Stimulated activated CD8-positive, alpha-beta memory T cell treated with anti-CD3 and anti-CD28 coated beads, Interleukin-15, amount 100 ng/mL, for 1 hour (primary cell): ENCODE data around the gene YIF1B.
"Not testable (repeated sequence)": the region's sequence is repeated elsewhere in the genome, so short reads cannot be mapped to it uniquely, and the experiment has no call there.

Source experiments
- DNase-seq: peaks from one replicate; pipeline ENCODE4 v3.0.0-alpha.2; 2020; ENCODE audit warnings: low read depth

YIF1B gene

DNA sequence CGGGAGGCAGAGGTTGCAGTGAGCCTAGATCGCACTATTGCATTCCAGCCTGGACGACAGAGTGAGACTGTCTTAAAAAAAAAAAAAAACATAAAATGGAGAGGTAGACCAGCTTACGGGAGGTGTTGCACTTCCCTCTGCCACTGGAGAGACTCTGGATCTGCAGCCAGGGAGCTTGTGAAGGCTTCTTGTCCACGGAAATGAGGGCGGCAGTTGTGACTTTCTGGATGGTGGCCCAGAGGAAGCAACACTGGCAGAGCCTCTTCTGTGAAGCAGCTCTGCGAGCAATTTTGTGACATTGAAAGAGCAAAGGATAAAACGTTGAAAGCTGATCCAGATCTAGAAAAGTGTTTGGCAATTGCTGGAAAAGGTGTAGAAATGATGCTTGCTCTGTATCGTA, 41.0 kb downstream of the YIF1B start:
- DNase-seq = no peak

- DNase-seq = no peak
These were observed 42.2 kb downstream of the YIF1B start for GRCh38 chr19:38273499-38273898.

DNA sequence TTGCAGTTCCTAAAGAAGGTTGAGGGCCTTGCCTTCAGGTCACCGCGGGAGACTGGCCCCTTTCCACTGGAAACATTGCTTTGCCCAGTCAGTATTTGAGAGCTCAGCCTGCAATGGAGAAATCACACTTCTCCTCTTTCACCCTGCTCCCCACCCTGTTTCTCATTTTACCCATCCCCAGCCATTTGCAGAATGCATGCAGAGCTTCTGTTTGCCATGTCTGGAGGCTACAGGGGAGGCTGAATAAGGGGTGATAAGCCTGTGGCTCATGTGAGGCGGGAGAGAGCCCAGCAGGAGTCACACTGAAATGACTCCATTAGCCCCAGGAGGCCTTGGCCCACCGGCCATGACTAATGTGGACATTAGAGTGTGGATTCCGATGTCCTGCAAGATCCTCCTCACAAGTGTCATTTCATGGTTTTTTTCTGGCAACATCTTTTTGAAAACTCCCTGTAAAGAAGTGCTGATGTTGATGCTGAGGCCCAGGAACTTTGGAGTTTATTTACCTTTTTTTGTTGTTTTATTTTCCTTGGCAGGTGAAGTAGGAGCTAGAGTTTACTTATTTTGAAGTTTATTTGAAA, 45.1 kb downstream of the YIF1B start:
- DNase-seq = no peak

DNA sequence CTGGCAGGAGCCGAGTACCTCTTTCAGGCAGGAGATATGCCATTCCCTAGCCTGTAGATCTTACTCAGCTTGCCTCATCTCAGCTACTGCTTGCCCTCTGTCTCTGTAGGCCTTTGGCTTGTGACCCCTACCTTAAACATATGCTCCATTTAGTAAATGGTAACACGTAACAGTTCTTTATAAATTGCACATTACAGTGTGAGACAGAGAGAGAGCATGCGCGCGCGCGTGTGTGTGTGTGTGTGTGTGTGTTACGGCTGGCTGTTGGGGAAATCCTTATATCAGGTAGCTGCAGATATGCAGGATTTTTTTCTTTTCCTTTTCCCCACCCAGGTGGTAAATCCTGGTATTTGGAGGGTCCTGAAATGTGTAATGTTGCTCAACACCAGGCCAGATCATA, 47.2 kb downstream of the YIF1B start:
- no peak for DNase-seq

DNA sequence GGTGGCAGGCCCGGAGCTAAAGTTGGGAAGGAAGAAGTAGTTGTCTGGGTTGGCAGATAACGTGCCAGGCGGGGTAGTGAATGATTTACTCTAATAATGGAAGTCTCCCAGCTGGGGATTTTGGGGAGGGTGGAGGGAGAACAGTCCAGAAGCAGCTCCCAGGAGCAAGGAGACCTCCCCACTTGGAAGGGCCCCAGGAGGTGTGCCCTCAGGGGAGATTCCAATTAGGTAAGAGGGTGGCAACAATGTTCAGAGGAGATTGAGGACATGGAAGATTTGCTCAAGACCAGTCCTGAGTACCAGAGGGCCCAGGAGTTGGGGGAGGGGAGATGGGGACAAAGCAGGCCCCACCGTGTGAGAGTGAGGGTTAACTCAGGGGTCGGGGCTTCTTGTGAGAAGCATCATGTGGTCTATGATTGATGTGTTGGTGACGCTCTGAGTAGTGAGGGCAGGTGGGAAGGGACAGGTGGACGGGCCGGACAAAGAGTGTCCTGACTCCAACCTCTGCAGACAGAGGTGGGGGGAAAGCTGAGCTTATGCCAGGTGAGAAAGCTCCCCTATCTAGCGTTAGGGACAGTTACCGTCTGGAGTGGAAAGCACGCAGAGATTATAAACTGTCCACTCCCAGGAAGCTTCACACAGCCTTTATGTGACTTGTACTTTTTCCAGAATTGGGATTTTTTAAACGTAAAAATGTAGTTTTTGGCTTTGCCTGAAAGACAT, 47.8 kb downstream of the YIF1B start:
- no peak for DNase-seq

DNA sequence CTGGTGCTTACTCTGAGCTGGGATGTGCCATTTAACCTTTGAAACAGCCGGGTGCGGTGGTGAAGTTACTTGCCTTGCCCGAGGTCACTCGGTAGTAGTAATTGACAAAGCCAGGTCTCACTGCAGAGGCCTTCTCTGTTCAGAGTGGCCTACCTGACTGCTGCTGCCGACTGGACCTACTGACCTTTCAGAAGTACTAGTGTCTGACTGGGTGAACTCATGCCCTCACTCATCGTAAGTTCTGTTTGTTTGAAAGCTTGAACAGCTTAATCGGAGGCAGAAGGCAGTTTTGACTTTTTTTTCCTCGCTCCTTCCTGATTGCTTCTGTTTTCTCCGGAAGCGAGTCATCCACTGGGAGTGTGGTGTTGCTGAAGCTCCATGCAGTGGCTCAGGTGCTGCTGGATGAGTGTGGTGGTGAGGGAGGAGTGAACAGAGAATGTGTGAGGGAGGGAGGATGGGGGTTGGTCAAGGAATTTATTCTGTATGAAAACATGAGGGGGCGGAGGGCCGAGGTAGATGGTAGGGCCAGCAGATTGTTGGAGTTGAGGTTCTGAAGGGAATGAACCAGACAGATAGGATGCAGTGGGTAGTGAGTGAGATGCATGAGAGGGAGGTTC, 48.7 kb downstream of the YIF1B start:
- DNase-seq = no peak

GRCh38 chr19:38265921-38266429, 49.8 kb downstream of the YIF1B start:
- DNase-seq = no peak

GRCh38 chr19:38265213-38265861, 50.4 kb downstream of the YIF1B start:
- no peak for DNase-seq

GRCh38 chr19:38264486-38265212, 51.1 kb downstream of the YIF1B start, which contains the start of gene SPINT2:
TSS of gene SPINT2 (plus strand) at chr19:38264573. CDS start at chr19:38264893, 320 bp downstream.
- DNase-seq = no peak

- peak; percentile 48 for DNase-seq
These were observed 51.9 kb downstream of the YIF1B start for GRCh38 chr19:38263689-38264485.

DNA sequence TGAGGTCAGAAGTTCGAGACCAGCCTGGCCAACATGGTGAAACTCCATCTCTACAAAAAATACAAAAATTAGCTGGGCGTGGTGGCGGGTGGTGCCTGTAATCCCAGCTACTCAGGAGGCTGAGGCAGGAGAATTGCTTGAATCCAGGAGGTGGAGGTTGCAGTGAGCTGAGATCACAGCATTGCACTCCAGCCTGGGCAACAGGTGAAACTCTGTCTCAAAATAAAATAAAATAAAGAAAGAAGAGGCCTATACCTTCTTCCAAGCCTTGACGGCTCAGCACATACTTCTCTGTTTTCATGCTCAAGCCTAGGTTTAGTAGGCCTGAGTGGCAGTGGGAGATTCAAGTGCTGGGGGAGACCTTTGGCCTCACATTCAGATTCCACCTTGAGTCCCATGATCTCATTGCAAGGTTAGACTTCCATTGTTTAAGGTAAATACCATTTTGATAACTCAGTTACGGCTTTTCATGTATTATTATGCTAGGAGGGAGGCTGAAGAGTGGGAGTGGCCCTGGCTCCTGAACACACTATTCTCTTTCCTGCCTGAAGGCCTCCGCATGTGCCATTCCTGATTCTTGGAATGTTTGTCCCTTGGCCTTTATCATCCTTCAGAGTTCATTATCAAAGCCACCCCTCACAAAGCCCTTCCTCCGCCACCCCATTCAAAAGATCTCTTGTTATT, 53.0 kb downstream of the YIF1B start:
- no peak for DNase-seq

- DNase-seq = not testable (repeated sequence)
These were observed 53.8 kb downstream of the YIF1B start for GRCh38 chr19:38261942-38262341.

DNA sequence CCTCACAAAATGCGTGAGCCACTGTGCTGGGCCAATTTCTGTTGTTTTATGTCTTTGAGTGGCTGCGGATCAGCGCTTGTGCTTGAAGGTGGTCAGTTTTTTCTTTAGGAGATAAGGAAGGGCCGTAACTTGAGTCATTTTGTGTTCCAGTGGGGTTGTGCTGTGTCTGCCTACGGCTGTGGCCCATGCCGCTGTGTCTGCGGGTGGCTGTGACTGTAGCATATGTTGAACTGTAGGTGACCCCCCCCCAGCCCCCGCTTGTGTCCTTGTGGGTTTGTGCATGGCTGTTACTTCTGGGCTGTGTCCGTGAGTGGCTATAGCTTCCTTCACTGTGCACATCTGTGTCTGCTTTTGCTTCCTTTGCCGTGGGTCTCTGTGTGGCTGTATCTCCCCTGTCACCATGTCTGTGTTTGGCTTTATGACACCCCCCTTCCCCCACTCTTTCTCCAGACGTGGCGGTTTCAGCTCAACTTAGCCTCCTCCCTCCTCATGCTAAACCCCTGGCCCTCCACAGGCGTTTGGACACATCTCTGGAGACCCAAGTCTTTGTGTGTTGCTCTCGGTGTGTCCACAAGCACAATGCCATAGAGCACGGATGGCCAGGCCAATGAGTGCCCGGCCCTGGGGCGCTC, 60.2 kb downstream of the YIF1B start:
- DNase-seq = no peak

GRCh38 chr19:38253788-38254187, 62.0 kb downstream of the YIF1B start:
- no peak for DNase-seq
